Esophagus squamous epithelium (tissue), 4 donors: ENCODE results near the gene ARNT2.

Source experiments
- CTCF ChIP-seq, 6 experiments: fragments of 450-650 bp in 4 of 6; fragments of 200-600 bp in 2 of 6; sonication (generic) in 2 of 6; IDR thresholded peaks; one replicate each; pipeline ENCODE4 v1.5.1; 2016 to 2019; ENCODE audit warnings: antibody characterized with exemption in 6 of 6, mild to moderate bottlenecking in 4 of 6, moderate library complexity in 4 of 6
- POLR2A ChIP-seq, 4 donors: fragments of 450-650 bp; IDR thresholded peaks; one replicate each; pipeline ENCODE4 v1.6.1; 2017; ENCODE audit warnings: antibody characterized with exemption in 4 of 4, mild to moderate bottlenecking in 4 of 4, moderate library complexity in 3 of 4

DNA sequence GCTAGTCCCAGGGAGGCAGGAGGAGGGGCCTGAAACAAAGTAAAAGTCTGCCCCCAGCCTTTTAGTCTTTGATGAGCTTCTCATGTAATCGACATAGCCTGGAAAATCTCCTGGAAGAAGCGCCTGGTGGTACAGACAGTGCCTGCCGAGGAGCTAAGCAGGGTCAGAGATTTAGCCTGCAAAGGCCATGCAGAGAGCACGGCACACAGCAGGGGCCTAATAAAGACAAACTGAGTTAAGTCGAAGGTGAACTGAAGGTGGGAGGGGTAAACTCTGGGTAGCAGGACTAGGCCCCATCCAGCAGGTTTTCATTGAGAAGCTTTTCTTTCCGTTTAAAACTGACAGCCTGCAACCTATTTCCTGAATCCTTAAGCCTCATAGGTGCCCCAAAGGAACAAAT is 175.4 kb downstream of the ARNT2 start:
- TF ChIP-seq CTCF (IDR thresholded peaks at IDR 0.05) (no peak), POLR2A (IDR thresholded peaks at IDR 0.05) (no peak)
